ENCODE data around the gene OR5J2. TPM values are rescaled to one million over a fixed set of nuclear protein-coding genes. Genes with fewer than 3 reads are reported as not detected.

The OR5J2 gene
- total and polyA plus RNA-seq, 2 of the 13 experiments (the other 11 are each of a cell fraction or from before 2014, with no cell fraction given): not detected

DNA sequence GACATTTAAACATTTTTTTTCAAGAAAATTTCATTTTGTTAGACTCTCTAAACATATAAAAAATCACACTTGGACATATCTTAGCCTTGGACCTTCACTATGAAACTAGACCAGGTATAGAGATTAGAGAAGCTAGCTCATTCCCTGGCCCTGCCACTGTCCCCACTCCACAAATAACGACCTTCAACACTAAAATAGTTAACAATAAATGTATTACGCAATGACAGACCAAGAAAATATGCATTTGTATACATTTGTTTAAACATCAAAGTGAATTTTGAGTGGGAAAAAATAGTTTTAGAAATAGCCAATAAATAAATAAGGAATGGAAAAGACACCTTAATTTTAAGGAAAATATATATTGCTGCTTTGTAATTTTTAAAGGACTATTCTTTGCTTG, 20.9 kb downstream of the OR5J2 start:
- no peak overlapping the region for H3K27ac ChIP-seq (ENCODE audit: extremely low read length, insufficient read depth, low read length)
- ATAC-seq (no peak), DNase-seq (ENCODE audit: low spot score) (no peak), FAIRE-seq (no peak)
- no TSS peak for BruUV-seq (replicated peaks)
- POLR2A ChIA-PET: no interaction called here
- WGBS (ENCODE audit: low lambda C conversion rate): 3% methylated on average over 2 of the region's 2 CpGs
- intact Hi-C loops (cut with micrococcal nuclease; ENCODE audit: unreplicated experiment) (no loop called here), in situ Hi-C loops (cut with HindIII; ENCODE audit: extremely low pct_ligation_motif_present, low pct_unique_long_range_greater_than_20kb) (no loop called here)
- no peaks in the 10 kb centered on the region for H3K36me3 ChIP-seq (replicated peaks in 1 of 2; ENCODE audit: control insufficient read depth in 1 of 2, insufficient read depth in 2 of 2, low read length in 2 of 2)
- H3K79me2 ChIP-seq (ENCODE audit: insufficient read depth, low read length): no peaks in the 10 kb centered on the region
- no peaks in the 10 kb centered on the region for H4K20me1 ChIP-seq (ENCODE audit: insufficient read depth, low read length)
- H3K27me3 ChIP-seq (ENCODE audit: control insufficient read depth in 1 of 2, insufficient read depth in 2 of 2, low read length in 2 of 2): no peaks in the 10 kb centered on the region
- no peak overlapping the region for H3K4me3 ChIP-seq (replicated peaks in 1 of 3; ENCODE audit: insufficient read depth in 1 of 3, low read depth in 2 of 3, low read length in 3 of 3)
- no peak for TF ChIP-seq ZNF678 (CRISPR knock-in tag; IDR thresholded peaks at IDR 0.05)
- TF ChIP-seq RELA (CRISPR knock-in tag; IDR thresholded peaks at IDR 0.05): no peak
- TF ChIP-seq CEBPB (IDR thresholded peaks at IDR 0.05; ENCODE audit: borderline replicate concordance, low read depth, low read length): peak; percentile 30; the same call in 1 of the 2 replicates
- TF ChIP-seq ZNF7 (CRISPR knock-in tag; IDR thresholded peaks at IDR 0.05): no peak
- no peak overlapping the region for H3K4me2 ChIP-seq (ENCODE audit: low read depth, low read length)
- H3K4me1 ChIP-seq (ENCODE audit: insufficient read depth, low read length): no peaks in the 10 kb centered on the region
- no peak overlapping the region for H2AFZ ChIP-seq (ENCODE audit: low read length)
- CTCF ChIA-PET (ENCODE audit: low intra/inter-chr PET ratio, low total read pairs): no interaction called here
- H3K9me3 ChIP-seq (ENCODE audit: low read length): peaks cover 33% of the 10 kb centered on the region
- H3K9ac ChIP-seq (ENCODE audit: insufficient read depth, low read depth, low read length): no peak overlapping the region

DNA sequence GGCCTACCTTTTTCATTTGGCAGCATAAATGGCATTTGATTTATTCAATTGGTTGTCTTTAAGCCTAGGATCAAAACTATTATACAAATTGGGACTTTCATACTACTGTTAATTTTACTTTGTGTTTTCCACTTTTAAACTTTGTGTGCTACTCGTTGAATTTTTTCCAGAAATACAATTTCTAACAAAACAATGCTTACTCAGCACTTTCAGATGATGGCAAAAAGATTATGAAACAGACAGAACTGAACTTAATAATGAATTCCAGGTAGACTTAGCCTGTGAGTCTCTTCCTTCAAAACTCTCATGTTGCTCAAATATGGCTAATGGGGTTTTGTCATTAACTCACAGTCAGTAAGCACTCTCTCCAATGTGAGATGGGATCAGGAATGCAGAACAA, 31.4 kb downstream of the OR5J2 start:
- no peaks in the 10 kb centered on the region for H3K4me1 ChIP-seq (ENCODE audit: insufficient read depth, low read length)
- ATAC-seq (no peak), FAIRE-seq (no peak), DNase-seq (ENCODE audit: low spot score) (no peak)
- H3K36me3 ChIP-seq (replicated peaks in 1 of 2; ENCODE audit: control insufficient read depth in 1 of 2, insufficient read depth in 2 of 2, low read length in 2 of 2): no peaks in the 10 kb centered on the region
- in situ Hi-C loops (cut with HindIII; ENCODE audit: extremely low pct_ligation_motif_present, low pct_unique_long_range_greater_than_20kb): no loop called here
- BruUV-seq (replicated peaks): no TSS peak
- intact Hi-C loops (cut with micrococcal nuclease; ENCODE audit: unreplicated experiment): loop anchor here (10.0 kb wide), 1 partner anchor 53 kb away; no protein-coding TSS in a partner anchor
- TF ChIP-seq MAFF (IDR thresholded peaks at IDR 0.05; ENCODE audit: low read depth, low read length): peak; percentile 97
- peak; percentile 93 to 99 for TF ChIP-seq MAFK (conservative IDR thresholded peaks at IDR 0.05 in 1 of 2, IDR thresholded peaks at IDR 0.05 in 1 of 2; ENCODE audit: low read length in 2 of 2)
- no peak for TF ChIP-seq CHD4 (IDR thresholded peaks at IDR 0.05; ENCODE audit: borderline replicate concordance, low read length)
- TF ChIP-seq, protein P1, sequence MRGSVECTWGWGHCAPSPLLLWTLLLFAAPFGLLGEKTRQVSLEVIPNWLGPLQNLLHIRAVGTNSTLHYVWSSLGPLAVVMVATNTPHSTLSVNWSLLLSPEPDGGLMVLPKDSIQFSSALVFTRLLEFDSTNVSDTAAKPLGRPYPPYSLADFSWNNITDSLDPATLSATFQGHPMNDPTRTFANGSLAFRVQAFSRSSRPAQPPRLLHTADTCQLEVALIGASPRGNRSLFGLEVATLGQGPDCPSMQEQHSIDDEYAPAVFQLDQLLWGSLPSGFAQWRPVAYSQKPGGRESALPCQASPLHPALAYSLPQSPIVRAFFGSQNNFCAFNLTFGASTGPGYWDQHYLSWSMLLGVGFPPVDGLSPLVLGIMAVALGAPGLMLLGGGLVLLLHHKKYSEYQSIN (CRISPR knock-in tag; IDR thresholded peaks at IDR 0.05; ENCODE audit: borderline replicate concordance): no peak
- H3K27ac ChIP-seq (ENCODE audit: extremely low read length, insufficient read depth, low read length): no peak overlapping the region
- no peak overlapping the region for H3K4me3 ChIP-seq (replicated peaks in 1 of 3; ENCODE audit: insufficient read depth in 1 of 3, low read depth in 2 of 3, low read length in 3 of 3)
- no peaks in the 10 kb centered on the region for H3K79me2 ChIP-seq (ENCODE audit: insufficient read depth, low read length)
- WGBS (ENCODE audit: low lambda C conversion rate): 4% methylated on average over 1 of the region's 1 CpG
- peaks cover 36% of the 10 kb centered on the region; the same call in 1 of the 2 replicates for H3K9me3 ChIP-seq (ENCODE audit: low read length)
- ChIA-PET POLR2A (no interaction called here), CTCF (ENCODE audit: low intra/inter-chr PET ratio, low total read pairs) (no interaction called here)
- no peak overlapping the region for H2AFZ ChIP-seq (ENCODE audit: low read length)
- H3K9ac ChIP-seq (ENCODE audit: insufficient read depth, low read depth, low read length): no peak overlapping the region
- H3K4me2 ChIP-seq (ENCODE audit: low read depth, low read length): no peak overlapping the region
- H3K27me3 ChIP-seq (ENCODE audit: control insufficient read depth in 1 of 2, insufficient read depth in 2 of 2, low read length in 2 of 2): no peaks in the 10 kb centered on the region
- no peaks in the 10 kb centered on the region for H4K20me1 ChIP-seq (ENCODE audit: insufficient read depth, low read length)

All from HepG2 (cell line).